Panc1 (cell line): ENCODE results near the gene DNAAF3.

Source experiments
- POLR2AphosphoS5 ChIP-seq: IDR thresholded peaks from 2 replicates; pipeline ENCODE4 v1.6.1; 2012; ENCODE audit warnings: mild to moderate bottlenecking, low read depth, low read length, moderate library complexity
- SIN3A ChIP-seq: IDR thresholded peaks from 2 replicates; pipeline ENCODE4 v1.6.1; 2012; ENCODE audit warnings: low read depth, mild to moderate bottlenecking, low read length, moderate library complexity, borderline replicate concordance; ENCODE audit not compliant: insufficient read depth
- TCF7L2 ChIP-seq: IDR thresholded peaks from 2 replicates; pipeline ENCODE4 v1.6.1; 2011; ENCODE audit warnings: mild to moderate bottlenecking, low read depth, low read length, inconsistent platforms
- TF ChIP-seq, protein P1 (sequence below): fragments of 450-650 bp; IDR thresholded peaks from 2 replicates; pipeline ENCODE4 v1.5.1; 2017; ENCODE audit warnings: mild to moderate bottlenecking
- TF ChIP-seq, protein P2 (sequence below), 2 experiments: IDR thresholded peaks; 2 replicates each; pipeline ENCODE4 v1.6.1; 2011 to 2012; ENCODE audit warnings: low read depth in 2 of 2, control low read depth in 1 of 2, low read length in 1 of 2, mild to moderate bottlenecking in 1 of 2, moderate library complexity in 1 of 2; ENCODE audit not compliant: insufficient read depth in 1 of 2

DNA sequence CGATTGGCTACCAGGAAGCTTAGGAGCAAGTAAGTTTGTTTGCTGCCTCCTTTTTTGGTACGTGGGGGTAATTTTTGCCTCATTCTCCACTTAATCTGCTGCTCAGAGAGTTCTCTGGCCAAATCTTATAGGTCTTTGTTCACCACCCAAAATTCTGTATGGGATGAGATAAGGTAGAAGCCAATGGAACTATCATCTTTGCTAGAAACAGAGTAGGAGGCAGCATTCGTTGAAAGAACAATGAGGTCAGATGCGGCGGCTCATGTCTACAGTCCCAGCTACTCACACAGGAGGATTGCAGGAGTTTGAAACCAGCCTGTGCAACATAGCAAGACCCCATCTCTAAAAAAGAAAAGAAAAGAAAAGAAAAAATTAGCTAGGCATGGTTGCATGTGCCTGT is 5.0 kb upstream of the DNAAF3 start:
- no peak for TF ChIP-seq POLR2AphosphoS5
- TF ChIP-seq, protein P1, sequence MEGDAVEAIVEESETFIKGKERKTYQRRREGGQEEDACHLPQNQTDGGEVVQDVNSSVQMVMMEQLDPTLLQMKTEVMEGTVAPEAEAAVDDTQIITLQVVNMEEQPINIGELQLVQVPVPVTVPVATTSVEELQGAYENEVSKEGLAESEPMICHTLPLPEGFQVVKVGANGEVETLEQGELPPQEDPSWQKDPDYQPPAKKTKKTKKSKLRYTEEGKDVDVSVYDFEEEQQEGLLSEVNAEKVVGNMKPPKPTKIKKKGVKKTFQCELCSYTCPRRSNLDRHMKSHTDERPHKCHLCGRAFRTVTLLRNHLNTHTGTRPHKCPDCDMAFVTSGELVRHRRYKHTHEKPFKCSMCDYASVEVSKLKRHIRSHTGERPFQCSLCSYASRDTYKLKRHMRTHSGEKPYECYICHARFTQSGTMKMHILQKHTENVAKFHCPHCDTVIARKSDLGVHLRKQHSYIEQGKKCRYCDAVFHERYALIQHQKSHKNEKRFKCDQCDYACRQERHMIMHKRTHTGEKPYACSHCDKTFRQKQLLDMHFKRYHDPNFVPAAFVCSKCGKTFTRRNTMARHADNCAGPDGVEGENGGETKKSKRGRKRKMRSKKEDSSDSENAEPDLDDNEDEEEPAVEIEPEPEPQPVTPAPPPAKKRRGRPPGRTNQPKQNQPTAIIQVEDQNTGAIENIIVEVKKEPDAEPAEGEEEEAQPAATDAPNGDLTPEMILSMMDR: no peak
- TF ChIP-seq, protein P2, sequence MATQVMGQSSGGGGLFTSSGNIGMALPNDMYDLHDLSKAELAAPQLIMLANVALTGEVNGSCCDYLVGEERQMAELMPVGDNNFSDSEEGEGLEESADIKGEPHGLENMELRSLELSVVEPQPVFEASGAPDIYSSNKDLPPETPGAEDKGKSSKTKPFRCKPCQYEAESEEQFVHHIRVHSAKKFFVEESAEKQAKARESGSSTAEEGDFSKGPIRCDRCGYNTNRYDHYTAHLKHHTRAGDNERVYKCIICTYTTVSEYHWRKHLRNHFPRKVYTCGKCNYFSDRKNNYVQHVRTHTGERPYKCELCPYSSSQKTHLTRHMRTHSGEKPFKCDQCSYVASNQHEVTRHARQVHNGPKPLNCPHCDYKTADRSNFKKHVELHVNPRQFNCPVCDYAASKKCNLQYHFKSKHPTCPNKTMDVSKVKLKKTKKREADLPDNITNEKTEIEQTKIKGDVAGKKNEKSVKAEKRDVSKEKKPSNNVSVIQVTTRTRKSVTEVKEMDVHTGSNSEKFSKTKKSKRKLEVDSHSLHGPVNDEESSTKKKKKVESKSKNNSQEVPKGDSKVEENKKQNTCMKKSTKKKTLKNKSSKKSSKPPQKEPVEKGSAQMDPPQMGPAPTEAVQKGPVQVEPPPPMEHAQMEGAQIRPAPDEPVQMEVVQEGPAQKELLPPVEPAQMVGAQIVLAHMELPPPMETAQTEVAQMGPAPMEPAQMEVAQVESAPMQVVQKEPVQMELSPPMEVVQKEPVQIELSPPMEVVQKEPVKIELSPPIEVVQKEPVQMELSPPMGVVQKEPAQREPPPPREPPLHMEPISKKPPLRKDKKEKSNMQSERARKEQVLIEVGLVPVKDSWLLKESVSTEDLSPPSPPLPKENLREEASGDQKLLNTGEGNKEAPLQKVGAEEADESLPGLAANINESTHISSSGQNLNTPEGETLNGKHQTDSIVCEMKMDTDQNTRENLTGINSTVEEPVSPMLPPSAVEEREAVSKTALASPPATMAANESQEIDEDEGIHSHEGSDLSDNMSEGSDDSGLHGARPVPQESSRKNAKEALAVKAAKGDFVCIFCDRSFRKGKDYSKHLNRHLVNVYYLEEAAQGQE (IDR thresholded peaks at IDR 0.05; ENCODE audit: insufficient read depth in 1 of 2, low read depth in 2 of 2, low read length in 1 of 2): no peak
- TF ChIP-seq TCF7L2: no peak
- TF ChIP-seq SIN3A: no peak
